Gastroesophageal sphincter (tissue), 4 donors: ENCODE data around the gene LRIT1. TPM values are rescaled to one million over a fixed set of nuclear protein-coding genes. Genes with fewer than 3 reads are reported as not detected.

Source experiments
- ATAC-seq: fragments of 150-250 bp; one replicate; pipeline ENCODE4 v1.9.1; 2016; ENCODE audit warnings: mild to moderate bottlenecking, moderate library complexity
- H3K27ac ChIP-seq, 4 donors: fragments of 200-600 bp; sonication (generic) in 3 of 4; 1 replicate in 3 of 4; 2 replicates in 1 of 4; pipeline ENCODE4 v1.5.1; 2016 to 2019
- H3K27me3 ChIP-seq: fragments of 200-600 bp; sonication (generic); one replicate; pipeline ENCODE4 v1.5.1; 2019
- H3K36me3 ChIP-seq, 2 donors: fragments of 200-600 bp; sonication (generic); one replicate each; pipeline ENCODE4 v1.5.1; 2019; ENCODE audit warnings: control low read depth in 1 of 2
- H3K4me1 ChIP-seq, 3 donors: fragments of 200-600 bp; sonication (generic); 1 replicate in 2 of 3; 2 replicates in 1 of 3; pipeline ENCODE4 v1.5.1; 2016 to 2019; ENCODE audit warnings: control low read depth in 2 of 3
- H3K4me3 ChIP-seq, 2 donors: fragments of 200-600 bp; sonication (generic); one replicate each; pipeline ENCODE4 v1.5.1; 2019; ENCODE audit warnings: mild to moderate bottlenecking in 1 of 2, moderate library complexity in 1 of 2
- H3K9me3 ChIP-seq, 3 donors: fragments of 200-600 bp; sonication (generic); one replicate each; pipeline ENCODE4 v1.5.1; 2017 to 2019; ENCODE audit warnings: control low read depth in 2 of 3
- EP300 ChIP-seq: sonication (generic); formaldehyde crosslinking; IDR thresholded peaks from one replicate; pipeline ENCODE4 v1.6.1; 2017; ENCODE audit warnings: antibody characterized with exemption, mild to moderate bottlenecking
- POLR2A ChIP-seq, 2 donors: fragments of 450-650 bp; IDR thresholded peaks; one replicate each; pipeline ENCODE4 v1.6.1; 2017; ENCODE audit warnings: antibody characterized with exemption in 2 of 2, mild to moderate bottlenecking in 2 of 2, moderate library complexity in 1 of 2
- POLR2AphosphoS5 ChIP-seq: sonication (generic); formaldehyde crosslinking; IDR thresholded peaks from one replicate; pipeline ENCODE4 v1.6.1; 2017; ENCODE audit warnings: antibody characterized with exemption
- WGBS, 2 donors: methylation state at CpG; one replicate each; pipeline ENCODE4 v1.1.5; 2018; ENCODE audit warnings: low coverage in 1 of 2; 5-methylcytosine and 5-hydroxymethylcytosine counted together
- total RNA-seq, 4 donors: library from RNA; depleted of rRNA; stranded (reverse); fragments of >200 nt; gene quantifications; one replicate each; pipeline ENCODE4 v1.1.0, GENCODE V29; 2016
- TF ChIP-seq, protein P1 (sequence below), 4 experiments: fragments of 200-600 bp in 2 of 4; fragments of 450-650 bp in 2 of 4; sonication (generic) in 1 of 4; IDR thresholded peaks; one replicate each; pipeline ENCODE4 v1.5.1; 2017 to 2019; ENCODE audit warnings: antibody characterized with exemption in 4 of 4, mild to moderate bottlenecking in 2 of 4, moderate library complexity in 2 of 4

LRIT1 gene
- total RNA-seq, 4 donors from 2014 or later, result 0.12 TPM; not detected in 3

DNA sequence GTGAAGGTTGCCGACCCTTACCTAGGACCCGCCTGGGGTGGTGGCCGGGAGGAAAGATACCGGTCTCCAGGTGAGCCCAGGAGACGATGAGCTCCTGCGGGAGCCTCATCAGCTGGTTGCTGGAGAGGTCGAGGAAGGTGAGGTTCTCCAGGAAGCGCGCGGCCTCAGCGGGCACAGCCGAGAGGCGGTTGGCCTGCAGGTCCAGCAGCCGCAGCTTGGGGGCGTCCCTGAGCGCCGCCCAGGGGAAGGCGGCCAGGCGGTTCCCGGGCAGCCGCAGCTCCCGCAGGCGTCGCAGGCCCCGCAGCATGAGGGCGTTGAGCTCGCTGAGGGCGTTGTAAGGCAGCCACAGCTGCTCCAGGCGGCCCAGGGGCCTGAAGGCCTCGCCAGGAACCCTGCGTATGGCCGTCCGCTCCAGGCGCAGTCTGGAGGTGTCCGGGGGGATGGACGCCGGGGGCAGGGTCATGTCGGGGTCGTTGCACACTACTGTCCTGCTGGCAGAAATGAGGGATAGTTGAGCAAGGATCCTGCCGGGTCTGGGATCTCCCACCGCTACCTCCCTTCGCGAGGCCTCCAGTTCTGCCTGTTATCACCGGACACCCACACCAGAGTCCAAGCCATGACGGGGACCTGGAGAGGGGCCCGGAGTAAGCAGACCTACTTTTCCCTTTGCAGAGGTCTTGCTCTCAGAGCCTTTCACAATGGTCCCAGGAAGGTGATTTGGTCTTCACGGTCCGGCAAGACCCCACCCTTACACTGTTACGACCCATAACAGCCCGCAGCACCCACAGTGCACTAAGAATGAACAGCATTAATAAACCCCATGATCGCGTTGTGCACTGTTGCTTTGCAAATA, 3.9 kb downstream of the LRIT1 start:
- Histone ChIP-seq H3K4me1 (no peaks in the 10 kb centered on the region), H3K36me3 (no peaks in the 10 kb centered on the region), H3K27me3 (peaks cover 42% of the 10 kb centered on the region), H3K27ac (no peak overlapping the region), H3K4me3 (no peak overlapping the region), H3K9me3 (no peaks in the 10 kb centered on the region)
- ATAC-seq, result no peak
- TF ChIP-seq EP300, result no peak
- TF ChIP-seq POLR2AphosphoS5, result no peak
- no peak for TF ChIP-seq POLR2A (IDR thresholded peaks at IDR 0.05)
- TF ChIP-seq, protein P1, sequence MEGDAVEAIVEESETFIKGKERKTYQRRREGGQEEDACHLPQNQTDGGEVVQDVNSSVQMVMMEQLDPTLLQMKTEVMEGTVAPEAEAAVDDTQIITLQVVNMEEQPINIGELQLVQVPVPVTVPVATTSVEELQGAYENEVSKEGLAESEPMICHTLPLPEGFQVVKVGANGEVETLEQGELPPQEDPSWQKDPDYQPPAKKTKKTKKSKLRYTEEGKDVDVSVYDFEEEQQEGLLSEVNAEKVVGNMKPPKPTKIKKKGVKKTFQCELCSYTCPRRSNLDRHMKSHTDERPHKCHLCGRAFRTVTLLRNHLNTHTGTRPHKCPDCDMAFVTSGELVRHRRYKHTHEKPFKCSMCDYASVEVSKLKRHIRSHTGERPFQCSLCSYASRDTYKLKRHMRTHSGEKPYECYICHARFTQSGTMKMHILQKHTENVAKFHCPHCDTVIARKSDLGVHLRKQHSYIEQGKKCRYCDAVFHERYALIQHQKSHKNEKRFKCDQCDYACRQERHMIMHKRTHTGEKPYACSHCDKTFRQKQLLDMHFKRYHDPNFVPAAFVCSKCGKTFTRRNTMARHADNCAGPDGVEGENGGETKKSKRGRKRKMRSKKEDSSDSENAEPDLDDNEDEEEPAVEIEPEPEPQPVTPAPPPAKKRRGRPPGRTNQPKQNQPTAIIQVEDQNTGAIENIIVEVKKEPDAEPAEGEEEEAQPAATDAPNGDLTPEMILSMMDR (IDR thresholded peaks at IDR 0.05), result no peak
- 70 to 87% methylated on average over 6 of the region's 52 CpGs for WGBS, 2 donors

DNA sequence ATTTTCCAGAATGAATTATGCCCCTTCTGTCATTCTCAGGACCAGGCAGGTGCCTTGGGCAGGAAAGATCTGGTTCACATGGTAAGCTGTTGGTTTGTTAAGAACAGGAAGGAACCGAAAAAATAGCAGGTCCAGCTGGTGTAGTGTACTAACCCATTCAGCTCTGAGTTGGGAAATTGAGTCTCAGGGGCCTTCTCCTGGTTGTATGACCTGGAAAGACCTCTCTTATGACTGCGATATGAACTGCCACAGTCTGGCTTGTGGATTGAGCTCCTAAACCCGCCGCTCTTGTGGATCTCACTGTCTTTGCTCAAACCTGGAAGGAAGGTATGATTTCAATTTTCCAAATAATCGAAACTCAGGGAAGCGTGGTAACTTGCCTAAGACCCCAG, 4.5 kb downstream of the LRIT1 start:
- no peaks in the 10 kb centered on the region for H3K9me3 ChIP-seq
- H3K36me3 ChIP-seq, result no peaks in the 10 kb centered on the region
- TF ChIP-seq POLR2A (IDR thresholded peaks at IDR 0.05) (no peak), EP300 (no peak), POLR2AphosphoS5 (no peak)
- TF ChIP-seq, protein P1 (IDR thresholded peaks at IDR 0.05), result no peak
- H3K27me3 ChIP-seq, result peaks cover 44% of the 10 kb centered on the region
- H3K4me3 ChIP-seq, result no peak overlapping the region
- H3K4me1 ChIP-seq, result no peaks in the 10 kb centered on the region
- no peak for ATAC-seq
- no peak overlapping the region for H3K27ac ChIP-seq
- 70 to 93% methylated on average over 2 to 3 of the region's 6 CpGs for WGBS, 2 donors

DNA sequence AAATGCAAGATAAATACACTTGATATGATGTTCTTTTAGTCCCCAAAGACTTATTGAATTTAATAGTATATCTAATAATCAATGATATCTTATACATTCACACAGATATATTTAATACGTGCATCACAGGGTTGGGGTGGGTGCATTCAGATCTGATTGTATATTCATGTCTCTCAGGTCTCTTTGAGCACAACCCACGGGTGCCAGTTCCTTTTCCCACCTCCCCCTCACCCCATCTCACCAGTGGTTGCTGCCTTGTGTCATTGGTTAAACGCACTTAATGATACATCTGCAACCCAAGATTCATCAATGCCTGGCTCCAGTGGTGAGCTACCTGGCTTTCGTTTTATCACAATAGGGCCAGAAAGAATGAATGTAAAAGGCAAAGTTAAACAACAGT, 6.2 kb downstream of the LRIT1 start:
- no peak for ATAC-seq
- Histone ChIP-seq H3K27me3 (peaks cover 44% of the 10 kb centered on the region), H3K4me1 (no peaks in the 10 kb centered on the region), H3K36me3 (no peaks in the 10 kb centered on the region), H3K9me3 (no peaks in the 10 kb centered on the region), H3K27ac (no peak overlapping the region), H3K4me3 (no peak overlapping the region)
- TF ChIP-seq POLR2AphosphoS5, result no peak
- TF ChIP-seq EP300, result no peak
- TF ChIP-seq POLR2A (IDR thresholded peaks at IDR 0.05), result no peak
- TF ChIP-seq, protein P1 (IDR thresholded peaks at IDR 0.05), result no peak
- 65 to 75% methylated on average over 3 to 4 of the region's 4 CpGs for WGBS, 2 donors

DNA sequence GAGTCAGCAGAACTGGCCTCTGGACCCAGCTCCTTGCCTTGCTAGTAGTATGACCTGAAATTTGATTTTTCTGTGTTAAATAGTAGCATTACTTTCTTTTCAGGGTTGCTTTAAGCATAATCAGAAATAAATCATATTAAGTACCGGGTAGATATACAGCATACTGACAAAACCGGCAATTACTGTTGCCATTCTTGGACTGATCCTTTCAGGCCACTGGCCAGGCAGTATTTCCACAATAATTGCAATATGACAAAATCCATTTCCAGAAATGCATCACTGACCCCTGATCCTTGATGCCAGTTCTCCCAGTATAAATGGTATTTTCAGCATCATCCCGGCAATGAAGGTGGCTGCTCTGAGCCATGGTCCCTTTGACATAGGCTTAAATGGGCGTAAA, 6.9 kb downstream of the LRIT1 start:
- peaks cover 44% of the 10 kb centered on the region for H3K27me3 ChIP-seq
- H3K27ac ChIP-seq, result no peak overlapping the region
- H3K9me3 ChIP-seq, result no peaks in the 10 kb centered on the region
- TF ChIP-seq, protein P1 (IDR thresholded peaks at IDR 0.05), result no peak
- no peak for TF ChIP-seq POLR2A (IDR thresholded peaks at IDR 0.05)
- no peak for TF ChIP-seq EP300
- TF ChIP-seq POLR2AphosphoS5, result no peak
- H3K4me3 ChIP-seq, result no peak overlapping the region
- H3K4me1 ChIP-seq, result no peaks in the 10 kb centered on the region
- H3K36me3 ChIP-seq, result no peaks in the 10 kb centered on the region
- WGBS, 2 donors, result 80 to 100% methylated on average over 2 to 4 of the region's 4 CpGs
- no peak for ATAC-seq

DNA sequence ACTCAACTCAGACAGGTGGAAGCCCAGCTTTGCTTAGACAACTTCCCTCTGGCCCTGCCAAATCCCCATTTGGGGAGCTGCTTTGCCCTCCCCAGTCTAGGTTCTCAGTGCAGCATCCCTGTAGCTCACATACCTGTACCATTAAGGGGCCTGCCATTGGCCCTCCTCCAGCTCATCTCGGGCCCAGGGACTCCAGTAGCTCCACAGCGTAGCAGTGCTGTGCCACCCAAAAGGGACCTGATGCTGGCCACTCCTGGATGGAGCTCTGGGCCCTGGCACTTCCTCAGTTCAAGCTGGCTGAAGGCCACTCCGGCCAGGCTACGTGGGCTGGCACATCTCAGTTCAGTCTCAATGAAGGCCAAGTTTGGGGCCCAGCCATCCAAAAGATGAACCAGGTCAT, 7.4 kb downstream of the LRIT1 start:
- WGBS, 2 donors, result 40% methylated on average over 1 of the region's 4 CpGs; no CpG with 5 or more reads in 1 of the 2 donors
- no peaks in the 10 kb centered on the region for H3K36me3 ChIP-seq
- H3K4me3 ChIP-seq, result no peak overlapping the region
- H3K27ac ChIP-seq, result no peak overlapping the region
- no peak for ATAC-seq
- peaks cover 44% of the 10 kb centered on the region for H3K27me3 ChIP-seq
- no peaks in the 10 kb centered on the region for H3K4me1 ChIP-seq
- H3K9me3 ChIP-seq, result no peaks in the 10 kb centered on the region
- TF ChIP-seq POLR2A (IDR thresholded peaks at IDR 0.05) (no peak), EP300 (no peak), POLR2AphosphoS5 (no peak)
- TF ChIP-seq, protein P1 (IDR thresholded peaks at IDR 0.05), result no peak
